ENCODE results near the gene MCC.

- TF ChIP-seq GABPA (IDR thresholded peaks at IDR 0.05; ENCODE audit: low read depth) (no peak), CTCF (IDR thresholded peaks at IDR 0.05; ENCODE audit: insufficient read depth, low read length) (no peak), POLR2AphosphoS5 (IDR thresholded peaks at IDR 0.05; ENCODE audit: low read depth) (no peak)
These were observed 255.6 kb downstream of the MCC start for GRCh38 chr5:113232667-113233066.
